Effector memory CD8-positive, alpha-beta T cell (primary cell): ENCODE results near the gene ABCC9.

Experiments used
- ATAC-seq: fragments of 150-1000 bp; cut with Tn5 transposase; replicated peaks from 2 replicates; pipeline ENCODE4 v1.10.0; 2021; ENCODE audit warnings: mild to moderate bottlenecking, moderate library complexity
- DNase-seq, 3 experiments: peaks; one replicate each; pipeline ENCODE4 v3.0.0; 2021
- H3K27ac Mint-ChIP-seq, 2 donors: one replicate each; pipeline ENCODE4 v1.8.0; 2022; ENCODE audit warnings: mild to moderate bottlenecking in 2 of 2, mixed read lengths in 2 of 2, moderate library complexity in 2 of 2
- H3K27me3 Mint-ChIP-seq, 2 donors: one replicate each; pipeline ENCODE4 v1.8.0; 2022; ENCODE audit warnings: mixed read lengths in 2 of 2
- H3K36me3 Mint-ChIP-seq: one replicate; pipeline ENCODE4 v1.8.0; 2022; ENCODE audit warnings: mild to moderate bottlenecking, moderate library complexity, mixed read lengths; ENCODE audit not compliant: insufficient read depth
- H3K4me1 Mint-ChIP-seq, 2 donors: one replicate each; pipeline ENCODE4 v1.8.0; 2022; ENCODE audit warnings: low read depth in 2 of 2, mixed read lengths in 2 of 2
- H3K4me3 Mint-ChIP-seq, 2 donors: one replicate each; pipeline ENCODE4 v1.8.0; 2022; ENCODE audit warnings: mild to moderate bottlenecking in 2 of 2, mixed read lengths in 2 of 2, moderate library complexity in 2 of 2
- H3K9me3 Mint-ChIP-seq, 2 donors: one replicate each; pipeline ENCODE4 v1.8.0; 2022; ENCODE audit warnings: mixed read lengths in 2 of 2
- total RNA-seq, 9 experiments: gene quantifications; one replicate each; lab custom pipeline; 2026; lab: John Stamatoyannopoulos, UW

Gene ABCC9
- 0 to 0.32 (median 0.06) reads per million in 9 experiments for total RNA-seq

DNA sequence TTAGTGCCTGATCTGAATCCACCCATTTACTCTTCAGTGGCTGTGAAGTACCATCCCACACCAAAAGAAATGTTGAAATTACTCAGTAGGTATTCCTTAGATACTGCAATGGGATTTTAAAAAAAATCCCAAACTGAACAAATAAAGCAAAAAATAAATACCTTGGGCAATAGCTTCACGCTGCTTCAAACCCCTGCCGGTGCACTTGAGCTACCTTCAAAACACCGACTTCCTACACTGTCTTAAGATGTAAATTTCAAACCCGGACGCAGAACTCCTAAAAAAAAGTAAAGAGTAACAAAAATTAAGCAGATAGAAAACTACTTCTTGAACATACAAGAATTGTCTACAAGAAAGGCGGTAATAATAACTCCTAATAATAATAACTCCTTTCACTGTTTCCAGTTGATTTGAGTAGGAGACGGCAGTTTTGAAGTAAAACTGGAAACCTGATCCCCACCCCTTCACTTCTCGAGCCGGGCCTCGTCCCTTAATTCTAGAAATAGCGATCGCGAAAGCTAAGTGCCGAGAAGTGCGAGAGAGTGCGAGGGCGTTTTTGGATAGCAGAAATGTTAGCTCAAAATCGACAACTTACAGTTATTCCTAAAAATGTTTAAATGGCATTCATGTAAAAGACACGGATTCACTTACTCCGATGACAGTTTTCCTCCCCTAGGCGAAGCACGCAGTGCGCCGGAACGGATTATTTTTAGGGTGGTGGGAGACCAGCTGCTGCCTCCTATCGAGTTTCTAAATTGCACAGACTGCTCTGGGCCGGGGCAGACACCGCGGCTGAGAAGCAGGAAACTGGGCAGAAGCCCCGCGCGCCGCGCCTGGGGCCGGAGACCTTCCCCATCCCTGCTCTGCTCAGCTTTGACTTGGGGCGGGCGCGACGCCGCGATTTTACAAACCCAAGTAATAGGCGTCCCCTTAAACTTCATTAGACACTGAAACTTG, at the start of gene ABCC9:
TSS of gene ABCC9 (minus strand) at position 878 of the 957 bp plus-strand sequence. CDS start 4,752 bp downstream, outside the sequence.
- Mint-ChIP-seq H3K36me3 (peaks cover 3% of the 10 kb centered on the region), H3K9me3 (peaks cover 0 to 1% of the 10 kb centered on the region in 2 donors), H3K27me3 (peaks cover 43 to 46% of the 10 kb centered on the region in 2 donors), H3K27ac (no peak within 1 kb of the TSS), H3K4me3 (peak within 1 kb of the TSS; percentile 44 to 57), H3K4me1 (peaks cover 6 to 8% of the 10 kb centered on the region in 2 donors)
- no peak for ATAC-seq
- no peak for DNase-seq

GRCh38 chr12:21989819-21990412, 48.7 kb upstream of the ABCC9 start:
- no peaks in the 10 kb centered on the region for H3K4me1 Mint-ChIP-seq
- H3K4me3 Mint-ChIP-seq, result no peak overlapping the region
- H3K27me3 Mint-ChIP-seq, result peaks cover 12 to 23% of the 10 kb centered on the region in 2 donors
- H3K9me3 Mint-ChIP-seq, result no peaks in the 10 kb centered on the region
- no peak overlapping the region for H3K27ac Mint-ChIP-seq
- DNase-seq, result no peak
- H3K36me3 Mint-ChIP-seq, result peaks cover 3% of the 10 kb centered on the region
- no peak for ATAC-seq

DNA sequence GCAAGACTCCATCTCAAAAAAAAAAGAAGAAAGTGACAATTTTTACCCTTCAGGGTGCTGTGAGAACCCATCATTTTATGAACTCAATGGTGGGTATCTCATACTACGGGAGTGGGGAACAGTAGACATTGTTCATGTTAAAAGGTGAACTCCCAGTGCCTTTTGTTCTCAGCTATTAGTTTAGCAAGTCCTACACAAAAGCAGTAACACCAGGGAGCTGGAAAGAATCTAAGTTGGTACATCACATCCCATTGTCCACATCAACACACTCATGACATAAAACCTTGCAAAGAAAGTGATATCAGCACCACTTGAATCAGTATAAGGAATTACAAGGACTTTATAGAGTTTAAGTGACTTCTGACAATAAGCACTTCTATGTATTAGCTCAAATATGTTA, 47.4 kb upstream of the ABCC9 start:
- DNase-seq, result no peak
- H3K4me3 Mint-ChIP-seq, result no peak overlapping the region
- H3K9me3 Mint-ChIP-seq, result no peaks in the 10 kb centered on the region
- ATAC-seq, result no peak
- no peak overlapping the region for H3K27ac Mint-ChIP-seq
- H3K4me1 Mint-ChIP-seq, result no peaks in the 10 kb centered on the region
- peaks cover 3% of the 10 kb centered on the region for H3K36me3 Mint-ChIP-seq
- H3K27me3 Mint-ChIP-seq, result peaks cover 12 to 23% of the 10 kb centered on the region in 2 donors

- H3K9me3 Mint-ChIP-seq, result no peaks in the 10 kb centered on the region
- no peak for DNase-seq
- H3K4me1 Mint-ChIP-seq, result no peaks in the 10 kb centered on the region
- H3K27me3 Mint-ChIP-seq, result peaks cover 12 to 23% of the 10 kb centered on the region in 2 donors
- H3K36me3 Mint-ChIP-seq, result peaks cover 3% of the 10 kb centered on the region
- no peak overlapping the region for H3K27ac Mint-ChIP-seq
- no peak overlapping the region for H3K4me3 Mint-ChIP-seq
- ATAC-seq, result no peak
Observed at GRCh38 chr12:21987755-21988154, 46.5 kb upstream of the ABCC9 start.

DNA sequence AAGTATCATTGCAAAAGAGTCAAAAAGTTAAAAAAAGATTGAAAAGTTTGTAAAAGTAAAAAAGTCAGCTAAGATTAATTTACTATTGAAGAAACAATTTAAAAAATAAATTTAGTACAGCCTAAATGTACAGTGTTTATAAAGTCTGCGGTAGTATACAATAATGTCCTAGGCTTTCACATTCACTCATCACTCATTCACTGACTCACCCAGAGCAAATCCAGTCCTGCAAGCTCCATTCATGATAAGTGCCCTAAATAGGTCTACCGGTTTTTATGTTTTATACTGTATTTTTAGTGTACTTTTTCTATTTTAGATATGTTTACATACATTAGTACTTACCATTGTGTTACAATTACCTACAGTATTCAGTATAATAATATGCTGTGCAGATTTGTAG, 43.9 kb upstream of the ABCC9 start:
- H3K27me3 Mint-ChIP-seq, result peaks cover 19 to 39% of the 10 kb centered on the region in 2 donors
- no peaks in the 10 kb centered on the region for H3K4me1 Mint-ChIP-seq
- peaks cover 3% of the 10 kb centered on the region for H3K36me3 Mint-ChIP-seq
- H3K4me3 Mint-ChIP-seq, result no peak overlapping the region
- no peak for ATAC-seq
- no peak for DNase-seq
- H3K27ac Mint-ChIP-seq, result no peak overlapping the region
- no peaks in the 10 kb centered on the region for H3K9me3 Mint-ChIP-seq

GRCh38 chr12:21984375-21984774, 43.1 kb upstream of the ABCC9 start:
- H3K36me3 Mint-ChIP-seq, result peaks cover 3% of the 10 kb centered on the region
- ATAC-seq (no peak), DNase-seq (no peak)
- H3K27me3 Mint-ChIP-seq, result peaks cover 24 to 43% of the 10 kb centered on the region in 2 donors
- H3K27ac Mint-ChIP-seq, result no peak overlapping the region
- no peak overlapping the region for H3K4me3 Mint-ChIP-seq
- H3K9me3 Mint-ChIP-seq, result no peaks in the 10 kb centered on the region
- H3K4me1 Mint-ChIP-seq, result peaks cover 0 to under 1% of the 10 kb centered on the region in 2 donors

- H3K36me3 Mint-ChIP-seq, result peaks cover 3% of the 10 kb centered on the region
- ATAC-seq (no peak), DNase-seq (no peak)
- H3K27ac Mint-ChIP-seq, result no peak overlapping the region
- no peak overlapping the region for H3K4me3 Mint-ChIP-seq
- H3K4me1 Mint-ChIP-seq, result peaks cover 0 to 2% of the 10 kb centered on the region in 2 donors
- H3K27me3 Mint-ChIP-seq, result peaks cover 25 to 37% of the 10 kb centered on the region in 2 donors
- no peaks in the 10 kb centered on the region for H3K9me3 Mint-ChIP-seq
Observed at GRCh38 chr12:21983095-21983494, 41.9 kb upstream of the ABCC9 start.

DNA sequence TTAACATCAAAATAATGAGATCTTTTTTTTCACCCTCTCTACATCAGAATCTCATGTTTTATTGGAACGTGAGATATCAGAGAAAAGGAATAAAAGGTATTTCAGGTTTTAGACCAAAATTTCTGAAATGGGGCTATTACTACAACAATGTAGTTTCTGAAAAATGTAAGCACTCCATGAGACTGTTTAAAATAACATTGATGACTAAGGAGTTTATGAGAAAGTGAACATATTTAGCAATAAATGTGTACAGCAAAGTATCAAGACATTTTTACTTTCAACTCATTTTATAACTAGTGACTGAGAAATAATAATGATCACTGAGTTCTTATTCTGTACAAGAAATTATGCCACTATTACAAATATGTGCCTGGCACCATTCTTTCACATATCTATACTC, 39.3 kb upstream of the ABCC9 start:
- H3K9me3 Mint-ChIP-seq, result no peaks in the 10 kb centered on the region
- no peak overlapping the region for H3K27ac Mint-ChIP-seq
- H3K4me3 Mint-ChIP-seq, result no peak overlapping the region
- peaks cover 17 to 20% of the 10 kb centered on the region in 2 donors for H3K27me3 Mint-ChIP-seq
- ATAC-seq (no peak), DNase-seq (no peak)
- H3K36me3 Mint-ChIP-seq, result no peaks in the 10 kb centered on the region
- H3K4me1 Mint-ChIP-seq, result peaks cover 0 to 2% of the 10 kb centered on the region in 2 donors

DNA sequence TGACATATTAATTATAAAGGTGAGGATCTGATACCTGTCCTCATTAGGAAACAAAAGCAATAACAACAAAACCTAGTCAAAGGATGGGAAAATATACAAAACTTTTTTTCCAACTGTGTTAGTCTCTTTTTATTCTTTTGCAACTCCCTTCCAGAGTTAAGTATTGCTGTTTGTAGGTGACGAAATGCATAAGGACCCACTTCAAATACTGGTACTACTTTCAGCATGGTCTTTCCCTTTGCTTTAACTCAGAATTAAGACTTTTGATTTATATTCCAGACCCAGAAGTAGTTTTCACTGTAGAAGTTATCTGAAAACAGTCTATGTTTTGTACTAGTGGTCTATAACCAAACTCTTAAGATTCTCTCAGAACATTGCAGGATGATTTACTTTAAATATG, 34.1 kb upstream of the ABCC9 start:
- no peak for ATAC-seq
- H3K9me3 Mint-ChIP-seq, result no peaks in the 10 kb centered on the region
- no peak for DNase-seq
- no peak overlapping the region for H3K27ac Mint-ChIP-seq
- H3K27me3 Mint-ChIP-seq, result peaks cover 10% of the 10 kb centered on the region in 2 donors
- peaks cover 0 to 2% of the 10 kb centered on the region in 2 donors for H3K4me1 Mint-ChIP-seq
- peaks cover 2% of the 10 kb centered on the region for H3K36me3 Mint-ChIP-seq
- no peak overlapping the region for H3K4me3 Mint-ChIP-seq

DNA sequence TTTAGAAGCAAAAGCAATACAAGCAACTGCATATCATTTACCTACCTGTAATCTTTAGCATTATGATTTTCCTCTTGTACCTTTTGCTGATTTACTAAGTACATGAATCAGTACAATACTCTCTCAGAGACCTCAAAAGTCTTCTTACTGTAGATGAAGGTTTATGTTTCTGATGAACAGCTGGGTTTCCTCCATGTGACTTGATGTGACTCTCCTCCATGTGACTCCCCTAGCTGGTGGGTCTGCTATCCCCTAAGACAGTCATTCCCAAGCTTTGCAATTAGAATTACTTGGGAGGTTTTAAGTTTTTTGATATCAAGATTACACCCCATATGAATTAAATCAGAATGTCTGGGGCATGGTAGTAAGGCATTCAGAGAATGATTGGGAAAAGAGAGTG, 32.0 kb upstream of the ABCC9 start:
- peaks cover 0 to 6% of the 10 kb centered on the region in 2 donors for H3K27me3 Mint-ChIP-seq
- H3K27ac Mint-ChIP-seq, result no peak overlapping the region
- H3K9me3 Mint-ChIP-seq, result no peaks in the 10 kb centered on the region
- no peak overlapping the region for H3K4me3 Mint-ChIP-seq
- ATAC-seq (no peak), DNase-seq (no peak)
- H3K36me3 Mint-ChIP-seq, result peaks cover 2% of the 10 kb centered on the region
- H3K4me1 Mint-ChIP-seq, result no peaks in the 10 kb centered on the region

- H3K4me3 Mint-ChIP-seq, result no peak overlapping the region
- H3K27ac Mint-ChIP-seq, result no peak overlapping the region
- H3K4me1 Mint-ChIP-seq, result no peaks in the 10 kb centered on the region
- no peak for ATAC-seq
- H3K36me3 Mint-ChIP-seq, result peaks cover 2% of the 10 kb centered on the region
- DNase-seq, result no peak
- H3K27me3 Mint-ChIP-seq, result peaks cover 0 to 6% of the 10 kb centered on the region in 2 donors
- no peaks in the 10 kb centered on the region for H3K9me3 Mint-ChIP-seq
Observed at GRCh38 chr12:21972055-21972454, 30.8 kb upstream of the ABCC9 start.

- Mint-ChIP-seq H3K27ac (no peak overlapping the region), H3K4me3 (no peak overlapping the region), H3K27me3 (peaks cover 0 to 6% of the 10 kb centered on the region in 2 donors), H3K9me3 (no peaks in the 10 kb centered on the region), H3K4me1 (no peaks in the 10 kb centered on the region), H3K36me3 (peaks cover 2% of the 10 kb centered on the region)
- no peak for DNase-seq
- ATAC-seq, result no peak
Observed at GRCh38 chr12:21971344-21971743, 30.1 kb upstream of the ABCC9 start.

- Mint-ChIP-seq H3K4me3 (no peak overlapping the region), H3K36me3 (no peaks in the 10 kb centered on the region), H3K4me1 (no peaks in the 10 kb centered on the region), H3K27ac (no peak overlapping the region), H3K27me3 (peaks cover 0 to 15% of the 10 kb centered on the region in 2 donors), H3K9me3 (no peaks in the 10 kb centered on the region)
- ATAC-seq (no peak), DNase-seq (no peak)
Observed at GRCh38 chr12:21962821-21963220, 21.6 kb upstream of the ABCC9 start.

- peaks cover 0 to 15% of the 10 kb centered on the region in 2 donors for H3K27me3 Mint-ChIP-seq
- no peaks in the 10 kb centered on the region for H3K36me3 Mint-ChIP-seq
- ATAC-seq, result no peak
- no peak overlapping the region for H3K27ac Mint-ChIP-seq
- no peaks in the 10 kb centered on the region for H3K9me3 Mint-ChIP-seq
- no peaks in the 10 kb centered on the region for H3K4me1 Mint-ChIP-seq
- DNase-seq, result no peak
- no peak overlapping the region for H3K4me3 Mint-ChIP-seq
Observed at GRCh38 chr12:21962236-21962635, 21.0 kb upstream of the ABCC9 start.
